ENCODE data around the gene PPM1M. TPM values are rescaled to one million over a fixed set of nuclear protein-coding genes. Genes with fewer than 3 reads are reported as not detected.

Gene PPM1M
- total RNA-seq, 1 experiment from 2014 or later, result 10.4 TPM

- Mint-ChIP-seq H3K27ac (ENCODE audit: low read depth, unreplicated experiment) (no peak overlapping the region), H3K36me3 (ENCODE audit: insufficient read depth, unreplicated experiment) (peaks cover 26% of the 10 kb centered on the region), H3K4me3 (ENCODE audit: unreplicated experiment) (no peak overlapping the region), H3K4me1 (ENCODE audit: insufficient read depth, unreplicated experiment) (peaks cover 10% of the 10 kb centered on the region), H3K9me3 (ENCODE audit: unreplicated experiment) (no peaks in the 10 kb centered on the region), H3K27me3 (ENCODE audit: insufficient read depth, unreplicated experiment) (no peaks in the 10 kb centered on the region)
- no peak for TF ChIP-seq CTCF (IDR thresholded peaks at IDR 0.05; ENCODE audit: unreplicated experiment)
- ChIA-PET POLR2A (interaction anchor here (0.7 to 2.7 kb wide), 6 partner anchors 10 to 30 kb away, joined by 3 to 14 read pairs (median 3); partner anchors contain the start of gene WDR82), CTCF (interaction anchor here (0.6 to 2.8 kb wide), 4 partner anchors 17 to 44 kb away, joined by 3 to 15 read pairs (median 4); no protein-coding TSS in a partner anchor)
- DNase-seq (ENCODE audit: unreplicated experiment), result no peak
- no TSS peak for BruUV-seq (replicated peaks)
- intact Hi-C loops (cut with micrococcal nuclease), result no loop called here
Observed at GRCh38 chr3:52247409-52248164, 2.0 kb downstream of the PPM1M start.

GRCh38 chr3:52248165-52248541, 2.6 kb downstream of the PPM1M start:
- peaks cover 10% of the 10 kb centered on the region for H3K4me1 Mint-ChIP-seq (ENCODE audit: insufficient read depth, unreplicated experiment)
- H3K36me3 Mint-ChIP-seq (ENCODE audit: insufficient read depth, unreplicated experiment), result peaks cover 32% of the 10 kb centered on the region
- no peak overlapping the region for H3K4me3 Mint-ChIP-seq (ENCODE audit: unreplicated experiment)
- intact Hi-C loops (cut with micrococcal nuclease), result no loop called here
- H3K27ac Mint-ChIP-seq (ENCODE audit: low read depth, unreplicated experiment), result no peak overlapping the region
- no TSS peak for BruUV-seq (replicated peaks)
- POLR2A ChIA-PET, result interaction anchor here (0.8 to 2.7 kb wide), 4 partner anchors 9 to 30 kb away, joined by 3 to 14 read pairs (median 3); partner anchors contain the start of genes TWF2 and WDR82
- no peaks in the 10 kb centered on the region for H3K9me3 Mint-ChIP-seq (ENCODE audit: unreplicated experiment)
- CTCF ChIA-PET, result interaction anchor here (0.6 to 2.8 kb wide), 5 partner anchors 16 to 44 kb away, joined by 3 to 15 read pairs (median 4); no protein-coding TSS in a partner anchor
- no peak for DNase-seq (ENCODE audit: unreplicated experiment)
- no peaks in the 10 kb centered on the region for H3K27me3 Mint-ChIP-seq (ENCODE audit: insufficient read depth, unreplicated experiment)
- TF ChIP-seq CTCF (IDR thresholded peaks at IDR 0.05; ENCODE audit: unreplicated experiment), result no peak

GRCh38 chr3:52248816-52249547, 3.4 kb downstream of the PPM1M start:
- intact Hi-C loops (cut with micrococcal nuclease), result no loop called here
- H3K9me3 Mint-ChIP-seq (ENCODE audit: unreplicated experiment), result no peaks in the 10 kb centered on the region
- no peak for TF ChIP-seq CTCF (IDR thresholded peaks at IDR 0.05; ENCODE audit: unreplicated experiment)
- ChIA-PET CTCF (interaction anchor here (0.6 to 2.8 kb wide), 6 partner anchors 10 to 93 kb away, joined by 3 to 15 read pairs (median 4); partner anchors contain the start of genes TWF2 and WDR82), POLR2A (interaction anchor here (0.5 to 2.7 kb wide), 7 partner anchors 8 to 29 kb away, joined by 3 to 14 read pairs (median 3); partner anchors contain the start of genes TWF2 and WDR82)
- H3K4me1 Mint-ChIP-seq (ENCODE audit: insufficient read depth, unreplicated experiment), result peaks cover 10% of the 10 kb centered on the region
- no TSS peak for BruUV-seq (replicated peaks)
- DNase-seq (ENCODE audit: unreplicated experiment), result peak; percentile 54
- no peaks in the 10 kb centered on the region for H3K27me3 Mint-ChIP-seq (ENCODE audit: insufficient read depth, unreplicated experiment)
- H3K36me3 Mint-ChIP-seq (ENCODE audit: insufficient read depth, unreplicated experiment), result peaks cover 37% of the 10 kb centered on the region
- no peak overlapping the region for H3K4me3 Mint-ChIP-seq (ENCODE audit: unreplicated experiment)
- H3K27ac Mint-ChIP-seq (ENCODE audit: low read depth, unreplicated experiment), result no peak overlapping the region

- peaks cover 4% of the 10 kb centered on the region for H3K4me1 Mint-ChIP-seq (ENCODE audit: insufficient read depth, unreplicated experiment)
- POLR2A ChIA-PET, result interaction anchor here (1.0 to 2.7 kb wide), 4 partner anchors 9 to 28 kb away, joined by 3 to 14 read pairs (median 4); partner anchors contain the start of gene WDR82
- H3K4me3 Mint-ChIP-seq (ENCODE audit: unreplicated experiment), result no peak overlapping the region
- H3K27ac Mint-ChIP-seq (ENCODE audit: low read depth, unreplicated experiment), result no peak overlapping the region
- intact Hi-C loops (cut with micrococcal nuclease), result no loop called here
- no peak for DNase-seq (ENCODE audit: unreplicated experiment)
- CTCF ChIA-PET, result interaction anchor here (0.6 to 2.8 kb wide), 4 partner anchors 11 to 251 kb away, joined by 3 to 15 read pairs (median 3); partner anchors contain the start of genes TWF2 and WDR82
- no peaks in the 10 kb centered on the region for H3K27me3 Mint-ChIP-seq (ENCODE audit: insufficient read depth, unreplicated experiment)
- BruUV-seq (replicated peaks), result no TSS peak
- H3K9me3 Mint-ChIP-seq (ENCODE audit: unreplicated experiment), result no peaks in the 10 kb centered on the region
- no peak for TF ChIP-seq CTCF (IDR thresholded peaks at IDR 0.05; ENCODE audit: unreplicated experiment)
- peaks cover 43% of the 10 kb centered on the region for H3K36me3 Mint-ChIP-seq (ENCODE audit: insufficient read depth, unreplicated experiment)
Observed at GRCh38 chr3:52249683-52250082, 4.1 kb downstream of the PPM1M start.
